ENCODE measurements around the gene SBNO1.
"Not testable (repeated sequence)": the region's sequence is repeated elsewhere in the genome, so short reads cannot be mapped to it uniquely, and the experiment has no call there.

The SBNO1 gene

GRCh38 chr12:123368431-123368830 is 3.8 kb upstream of the SBNO1 start:
- H3K4me1 ChIP-seq (ENCODE audit: control insufficient read depth, insufficient read depth, low read length); H3K27me3 ChIP-seq (ENCODE audit: control insufficient read depth in 1 of 2, insufficient read depth in 2 of 2, low read length in 2 of 2); H3K4me3 ChIP-seq (ENCODE audit: low read length in 2 of 2); H3K36me3 ChIP-seq (ENCODE audit: control insufficient read depth in 2 of 2, insufficient read depth in 2 of 2, low read length in 2 of 2); H3K9me3 ChIP-seq (ENCODE audit: control insufficient read depth in 2 of 2, low read length in 2 of 2); H3K9ac ChIP-seq (ENCODE audit: low read length in 2 of 2); H3K27ac ChIP-seq (ENCODE audit: low read length): not testable (repeated sequence)

- H3K9me3 ChIP-seq (ENCODE audit: control insufficient read depth in 2 of 2, low read length in 2 of 2), result no peaks in the 10 kb centered on the region
- no peak overlapping the region for H3K9ac ChIP-seq (ENCODE audit: low read length in 2 of 2)
- H3K27ac ChIP-seq (ENCODE audit: low read length), result no peak overlapping the region
- H3K4me3 ChIP-seq (ENCODE audit: low read length in 2 of 2), result no peak overlapping the region
- no peaks in the 10 kb centered on the region for H3K27me3 ChIP-seq (ENCODE audit: control insufficient read depth in 1 of 2, insufficient read depth in 2 of 2, low read length in 2 of 2)
- peaks cover 19% of the 10 kb centered on the region for H3K4me1 ChIP-seq (ENCODE audit: control insufficient read depth, insufficient read depth, low read length)
- no peaks in the 10 kb centered on the region for H3K36me3 ChIP-seq (ENCODE audit: control insufficient read depth in 2 of 2, insufficient read depth in 2 of 2, low read length in 2 of 2)
Measured at GRCh38 chr12:123367511-123367910, 2.9 kb upstream of the SBNO1 start.

DNA sequence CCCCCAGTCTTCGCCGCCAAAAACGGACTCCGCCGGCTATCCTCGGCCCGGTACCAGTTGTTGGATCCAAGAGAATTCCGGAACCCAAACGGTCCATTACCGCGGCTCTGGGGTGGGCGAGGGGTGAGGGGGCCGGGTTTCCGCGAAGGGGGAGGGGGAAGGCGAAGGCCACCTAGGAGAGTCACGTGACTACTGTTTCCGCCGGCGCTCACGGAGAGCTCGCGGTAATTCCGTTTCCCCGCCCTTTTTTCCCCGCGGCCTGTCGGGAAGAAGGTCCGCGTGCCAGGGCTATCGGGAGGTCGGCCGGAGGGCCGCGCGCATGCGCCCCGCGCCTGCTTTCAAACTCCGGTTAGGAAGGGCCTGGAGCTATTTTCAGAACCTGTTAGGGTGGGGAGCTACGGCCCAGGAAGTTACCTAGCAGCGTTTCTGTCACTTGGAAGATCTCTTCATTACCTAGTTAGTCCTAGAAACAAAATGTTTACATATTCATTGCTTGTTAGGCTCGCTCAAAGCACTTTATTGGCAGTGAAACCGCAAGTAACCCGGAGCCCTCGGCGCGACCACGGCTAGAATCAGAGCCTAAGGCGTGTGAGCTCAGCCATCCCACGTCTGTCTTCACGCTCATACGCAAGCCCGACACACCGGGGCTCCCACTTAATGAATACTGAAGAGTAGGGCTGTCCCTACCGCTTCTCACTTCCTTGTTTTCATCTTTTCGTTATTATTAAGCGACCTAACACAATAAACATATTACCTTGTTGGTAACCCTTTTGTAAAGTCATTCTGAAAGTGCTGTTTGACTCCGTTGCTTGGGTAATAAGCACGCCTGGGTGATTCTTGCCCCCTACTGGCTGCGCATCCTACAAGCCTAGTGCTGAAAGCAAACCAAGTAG is 624 bp upstream of the SBNO1 start:
- Histone ChIP-seq H3K9me3 (ENCODE audit: control insufficient read depth in 2 of 2, low read length in 2 of 2) (no peaks in the 10 kb centered on the region), H3K36me3 (ENCODE audit: control insufficient read depth in 2 of 2, insufficient read depth in 2 of 2, low read length in 2 of 2) (no peaks in the 10 kb centered on the region), H3K27me3 (ENCODE audit: control insufficient read depth in 1 of 2, insufficient read depth in 2 of 2, low read length in 2 of 2) (no peaks in the 10 kb centered on the region), H3K4me1 (ENCODE audit: control insufficient read depth, insufficient read depth, low read length) (peaks cover 22% of the 10 kb centered on the region), H3K9ac (ENCODE audit: low read length in 2 of 2) (peak overlapping the region; percentile 78 to 90), H3K27ac (ENCODE audit: low read length) (peak overlapping the region; percentile 94), H3K4me3 (ENCODE audit: low read length in 2 of 2) (peak overlapping the region; percentile 74 to 85)

GRCh38 chr12:123363740-123364531 is 711 bp downstream of the SBNO1 start:
- H3K4me1 ChIP-seq (ENCODE audit: control insufficient read depth, insufficient read depth, low read length), result peaks cover 22% of the 10 kb centered on the region
- no peaks in the 10 kb centered on the region for H3K9me3 ChIP-seq (ENCODE audit: control insufficient read depth in 2 of 2, low read length in 2 of 2)
- peak overlapping the region; percentile 94 for H3K27ac ChIP-seq (ENCODE audit: low read length)
- H3K27me3 ChIP-seq (ENCODE audit: control insufficient read depth in 1 of 2, insufficient read depth in 2 of 2, low read length in 2 of 2), result no peaks in the 10 kb centered on the region
- H3K36me3 ChIP-seq (ENCODE audit: control insufficient read depth in 2 of 2, insufficient read depth in 2 of 2, low read length in 2 of 2), result no peaks in the 10 kb centered on the region
- peak overlapping the region; percentile 85 to 86 for H3K4me3 ChIP-seq (ENCODE audit: low read length in 2 of 2)
- peak overlapping the region; percentile 78 to 84 for H3K9ac ChIP-seq (ENCODE audit: low read length in 2 of 2)

DNA sequence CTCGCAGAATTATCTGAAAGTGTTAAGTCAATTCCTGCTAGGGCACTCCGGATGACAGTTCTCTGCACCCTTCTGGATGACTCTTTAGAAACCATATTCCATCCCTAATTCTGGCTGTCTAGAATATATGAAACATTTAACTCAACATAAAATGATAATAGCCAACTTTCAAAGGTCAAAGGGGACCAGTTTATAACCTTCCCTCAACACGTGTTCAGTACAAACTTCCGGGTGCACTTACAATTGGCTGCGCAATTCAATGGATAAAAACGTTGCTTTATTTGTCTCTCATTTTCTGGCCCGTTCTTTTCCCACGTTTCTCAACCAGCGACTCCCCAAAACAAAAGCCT is 1.3 kb downstream of the SBNO1 start:
- Histone ChIP-seq H3K27me3 (ENCODE audit: control insufficient read depth in 1 of 2, insufficient read depth in 2 of 2, low read length in 2 of 2) (no peaks in the 10 kb centered on the region), H3K4me3 (ENCODE audit: low read length in 2 of 2) (peak overlapping the region; percentile 85 to 86), H3K36me3 (ENCODE audit: control insufficient read depth in 2 of 2, insufficient read depth in 2 of 2, low read length in 2 of 2) (no peaks in the 10 kb centered on the region), H3K9me3 (ENCODE audit: control insufficient read depth in 2 of 2, low read length in 2 of 2) (no peaks in the 10 kb centered on the region), H3K9ac (ENCODE audit: low read length in 2 of 2) (peak overlapping the region; percentile 78 to 84), H3K27ac (ENCODE audit: low read length) (peak overlapping the region; percentile 94), H3K4me1 (ENCODE audit: control insufficient read depth, insufficient read depth, low read length) (peaks cover 22% of the 10 kb centered on the region)

GRCh38 chr12:123358035-123358434 is 6.6 kb downstream of the SBNO1 start:
- no peaks in the 10 kb centered on the region for H3K36me3 ChIP-seq (ENCODE audit: control insufficient read depth in 2 of 2, insufficient read depth in 2 of 2, low read length in 2 of 2)
- peaks cover 8% of the 10 kb centered on the region for H3K4me1 ChIP-seq (ENCODE audit: control insufficient read depth, insufficient read depth, low read length)
- no peak overlapping the region for H3K9ac ChIP-seq (ENCODE audit: low read length in 2 of 2)
- no peaks in the 10 kb centered on the region for H3K27me3 ChIP-seq (ENCODE audit: control insufficient read depth in 1 of 2, insufficient read depth in 2 of 2, low read length in 2 of 2)
- no peak overlapping the region for H3K4me3 ChIP-seq (ENCODE audit: low read length in 2 of 2)
- no peak overlapping the region for H3K27ac ChIP-seq (ENCODE audit: low read length)
- no peaks in the 10 kb centered on the region for H3K9me3 ChIP-seq (ENCODE audit: control insufficient read depth in 2 of 2, low read length in 2 of 2)

DNA sequence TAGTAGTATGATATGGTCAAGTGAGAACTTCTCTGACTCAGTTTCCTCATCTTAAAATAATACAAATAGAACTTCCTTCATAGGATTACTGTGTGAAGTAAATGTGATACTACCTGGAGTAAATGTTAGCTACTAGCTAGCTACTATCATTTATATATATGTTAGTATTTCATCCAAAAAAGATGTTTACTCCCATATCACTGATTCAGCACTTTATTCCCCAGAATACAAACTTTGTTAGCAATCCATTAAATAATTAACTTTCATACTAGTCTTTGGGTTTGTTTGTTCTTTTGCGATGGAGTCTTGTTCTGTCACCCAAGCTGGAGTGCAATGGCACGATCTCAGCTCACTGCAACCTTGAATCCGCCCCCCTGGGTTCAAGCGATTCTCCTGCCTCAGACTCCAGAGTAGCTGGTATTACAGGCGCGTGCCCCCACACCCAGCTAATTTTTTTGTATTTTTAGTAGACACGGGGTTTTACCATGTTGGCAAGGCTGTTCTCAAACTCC is 8.4 kb downstream of the SBNO1 start:
- Histone ChIP-seq H3K36me3 (ENCODE audit: control insufficient read depth in 2 of 2, insufficient read depth in 2 of 2, low read length in 2 of 2) (no peaks in the 10 kb centered on the region), H3K27me3 (ENCODE audit: control insufficient read depth in 1 of 2, insufficient read depth in 2 of 2, low read length in 2 of 2) (no peaks in the 10 kb centered on the region), H3K9ac (ENCODE audit: low read length in 2 of 2) (no peak overlapping the region), H3K4me1 (ENCODE audit: control insufficient read depth, insufficient read depth, low read length) (no peaks in the 10 kb centered on the region), H3K9me3 (ENCODE audit: control insufficient read depth in 2 of 2, low read length in 2 of 2) (no peaks in the 10 kb centered on the region), H3K4me3 (ENCODE audit: low read length in 2 of 2) (no peak overlapping the region), H3K27ac (ENCODE audit: low read length) (no peak overlapping the region)

DNA sequence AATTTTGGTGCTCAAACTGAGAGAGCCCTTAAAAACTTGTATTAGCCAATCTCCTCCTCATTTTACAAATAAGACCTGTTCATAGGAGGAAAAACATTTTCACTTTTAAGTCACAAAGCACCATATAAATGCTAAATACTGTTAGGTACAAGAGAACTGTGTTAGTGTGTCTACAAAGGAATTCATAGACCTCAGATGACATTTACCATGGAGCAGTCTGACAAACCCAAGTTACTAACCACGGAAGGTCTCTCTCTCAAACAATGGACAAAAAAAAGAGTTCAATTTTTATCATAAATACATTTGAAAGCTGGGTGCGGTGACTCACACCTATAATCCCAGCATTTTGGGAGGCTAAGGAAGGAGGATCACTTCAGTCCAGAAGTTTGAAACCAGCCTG is 10.0 kb downstream of the SBNO1 start:
- no peak overlapping the region for H3K9ac ChIP-seq (ENCODE audit: low read length in 2 of 2)
- no peak overlapping the region for H3K4me3 ChIP-seq (ENCODE audit: low read length in 2 of 2)
- H3K4me1 ChIP-seq (ENCODE audit: control insufficient read depth, insufficient read depth, low read length), result no peaks in the 10 kb centered on the region
- no peaks in the 10 kb centered on the region for H3K27me3 ChIP-seq (ENCODE audit: control insufficient read depth in 1 of 2, insufficient read depth in 2 of 2, low read length in 2 of 2)
- no peaks in the 10 kb centered on the region for H3K9me3 ChIP-seq (ENCODE audit: control insufficient read depth in 2 of 2, low read length in 2 of 2)
- H3K27ac ChIP-seq (ENCODE audit: low read length), result no peak overlapping the region
- H3K36me3 ChIP-seq (ENCODE audit: control insufficient read depth in 2 of 2, insufficient read depth in 2 of 2, low read length in 2 of 2), result no peaks in the 10 kb centered on the region

- Histone ChIP-seq H3K27ac (ENCODE audit: low read length) (no peak overlapping the region), H3K9me3 (ENCODE audit: control insufficient read depth in 2 of 2, low read length in 2 of 2) (no peaks in the 10 kb centered on the region), H3K36me3 (ENCODE audit: control insufficient read depth in 2 of 2, insufficient read depth in 2 of 2, low read length in 2 of 2) (peaks cover 4 to 5% of the 10 kb centered on the region in 2 donors)
Measured at GRCh38 chr12:123351349-123351748, 13.3 kb downstream of the SBNO1 start.

DNA sequence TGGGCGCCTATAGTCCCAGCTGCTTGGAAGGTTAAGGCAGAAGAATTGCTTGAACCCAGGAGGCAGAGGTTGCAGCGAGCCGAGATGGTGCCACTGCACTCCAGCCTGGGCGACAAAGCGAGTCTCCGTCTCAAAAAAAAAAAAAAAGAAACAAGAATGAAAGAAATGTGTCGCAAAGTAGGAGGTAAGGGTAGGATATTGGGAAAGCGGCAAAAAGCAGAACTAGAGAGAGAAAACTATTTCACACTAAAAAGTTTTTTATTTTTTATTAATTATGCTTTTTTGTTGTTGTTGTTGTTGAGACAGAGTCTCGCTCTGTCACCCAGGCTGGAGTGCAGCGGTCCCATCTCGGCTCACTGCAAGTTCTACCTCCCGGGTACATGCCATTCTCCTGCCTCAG is 17.7 kb downstream of the SBNO1 start:
- Histone ChIP-seq H3K9me3 (ENCODE audit: control insufficient read depth in 2 of 2, low read length in 2 of 2) (no peaks in the 10 kb centered on the region), H3K27me3 (ENCODE audit: control insufficient read depth in 1 of 2, insufficient read depth in 2 of 2, low read length in 2 of 2) (no peaks in the 10 kb centered on the region), H3K36me3 (ENCODE audit: control insufficient read depth in 2 of 2, insufficient read depth in 2 of 2, low read length in 2 of 2) (peaks cover 17 to 29% of the 10 kb centered on the region in 2 donors), H3K4me3 (ENCODE audit: low read length in 2 of 2) (no peak overlapping the region), H3K27ac (ENCODE audit: low read length) (no peak overlapping the region), H3K9ac (ENCODE audit: low read length in 2 of 2) (no peak overlapping the region), H3K4me1 (ENCODE audit: control insufficient read depth, insufficient read depth, low read length) (no peaks in the 10 kb centered on the region)

More at GRCh38 chr12:123351349-123351748, 13.3 kb downstream of the SBNO1 start:
- no peaks in the 10 kb centered on the region for H3K4me1 ChIP-seq (ENCODE audit: control insufficient read depth, insufficient read depth, low read length)
- H3K27me3 ChIP-seq (ENCODE audit: control insufficient read depth in 1 of 2, insufficient read depth in 2 of 2, low read length in 2 of 2), result no peaks in the 10 kb centered on the region
- H3K9ac ChIP-seq (ENCODE audit: low read length in 2 of 2), result no peak overlapping the region
- H3K4me3 ChIP-seq (ENCODE audit: low read length in 2 of 2), result no peak overlapping the region
